ENCODE results near the gene CA9.

DNA sequence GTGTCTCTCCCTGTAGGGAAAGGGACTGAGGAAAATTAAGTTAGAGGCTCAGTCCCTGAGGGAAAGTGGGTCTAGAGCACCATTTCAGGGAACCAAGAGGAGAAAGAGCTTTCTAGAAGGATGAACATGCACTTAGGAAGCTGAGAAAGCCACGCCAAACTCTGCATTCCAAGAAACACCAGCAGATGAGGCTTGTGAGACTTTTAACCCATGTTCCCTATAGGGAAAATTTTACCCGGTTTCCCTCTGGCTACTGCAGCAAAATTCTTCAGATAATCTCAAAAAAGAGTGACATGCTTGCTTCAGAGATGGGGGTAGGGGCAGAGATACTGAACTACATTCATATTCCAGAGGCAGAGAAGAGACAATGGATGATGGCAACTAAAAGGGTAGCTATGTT, 49.7 kb downstream of the CA9 start:
- no peak for TF ChIP-seq CEBPB (IDR thresholded peaks at IDR 0.05)
- TF ChIP-seq, protein P1, sequence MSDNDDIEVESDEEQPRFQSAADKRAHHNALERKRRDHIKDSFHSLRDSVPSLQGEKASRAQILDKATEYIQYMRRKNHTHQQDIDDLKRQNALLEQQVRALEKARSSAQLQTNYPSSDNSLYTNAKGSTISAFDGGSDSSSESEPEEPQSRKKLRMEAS (IDR thresholded peaks at IDR 0.05) = no peak
- TF ChIP-seq CREB1 (IDR thresholded peaks at IDR 0.05; ENCODE audit: low read depth) = no peak
- TF ChIP-seq TAF1 (IDR thresholded peaks at IDR 0.05; ENCODE audit: low read depth) = no peak
- TF ChIP-seq EP300 (IDR thresholded peaks at IDR 0.05; ENCODE audit: borderline replicate concordance) = no peak
- TF ChIP-seq NFIC (IDR thresholded peaks at IDR 0.05) = no peak
- TF ChIP-seq REST (IDR thresholded peaks at IDR 0.05; ENCODE audit: low read depth) = no peak
- TF ChIP-seq, protein P2, sequence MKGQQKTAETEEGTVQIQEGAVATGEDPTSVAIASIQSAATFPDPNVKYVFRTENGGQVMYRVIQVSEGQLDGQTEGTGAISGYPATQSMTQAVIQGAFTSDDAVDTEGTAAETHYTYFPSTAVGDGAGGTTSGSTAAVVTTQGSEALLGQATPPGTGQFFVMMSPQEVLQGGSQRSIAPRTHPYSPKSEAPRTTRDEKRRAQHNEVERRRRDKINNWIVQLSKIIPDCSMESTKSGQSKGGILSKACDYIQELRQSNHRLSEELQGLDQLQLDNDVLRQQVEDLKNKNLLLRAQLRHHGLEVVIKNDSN (IDR thresholded peaks at IDR 0.05) = no peak
